IMR-90 (cell line): Measurements from ENCODE around the gene ROCK2. TPM values are rescaled to one million over a fixed set of nuclear protein-coding genes. Genes with fewer than 3 reads are reported as not detected.

Experiments used
- ATAC-seq: fragments of 200-7000 bp; cut with Tn5 transposase; 2 replicates; pipeline ENCODE4 v1.9.1; 2020; ENCODE audit warnings: low read depth, mild to moderate bottlenecking, moderate library complexity
- BruUV-seq: library from RNA; stranded (reverse); fragments of 400-500 nt; replicated peaks from 2 replicates; lab custom pipeline; 2021; lab: Mats Ljungman, UMichigan
- CTCF ChIA-PET: fragments of 300-600 bp; formaldehyde crosslinking; extraction: SDS; loops from one replicate; lab custom pipeline; 2021; ENCODE audit warnings: antibody characterized with exemption; lab: Yijun Ruan, JAX
- POLR2A ChIA-PET: fragments of 300-600 bp; sonication (Branson Sonifier 250); formaldehyde crosslinking; loops from one replicate; lab custom pipeline; 2022; ENCODE audit warnings: antibody characterized with exemption; ENCODE audit not compliant: unreplicated experiment; lab: Charles Lee
- DNase-seq: peaks from one replicate; pipeline ENCODE4 v3.0.0; 2013
- H2AFZ ChIP-seq: replicated peaks from 2 replicates; pipeline ENCODE3; 2013; ENCODE audit warnings: low read length, mild to moderate bottlenecking; ENCODE audit not compliant: poor library complexity
- H2AK5ac ChIP-seq: 2 replicates; pipeline ENCODE4 v1.6.1; 2013; ENCODE audit warnings: low read depth, low read length, inconsistent platforms
- H2AK9ac ChIP-seq: replicated peaks from 2 replicates; pipeline ENCODE3; 2013; ENCODE audit warnings: mild to moderate bottlenecking, low read depth, low read length, moderate library complexity; ENCODE audit not compliant: poor library complexity
- H2BK120ac ChIP-seq: 2 replicates; pipeline ENCODE4 v1.6.1; 2013; ENCODE audit warnings: low read depth, low read length, inconsistent platforms
- H2BK15ac ChIP-seq: 3 replicates; pipeline ENCODE4 v1.6.1; 2013; ENCODE audit warnings: low read depth, low read length, inconsistent platforms
- H2BK20ac ChIP-seq: 2 replicates; pipeline ENCODE4 v1.6.1; 2013; ENCODE audit warnings: low read depth, mild to moderate bottlenecking, inconsistent platforms, low read length, moderate library complexity
- H2BK5ac ChIP-seq: 2 replicates; pipeline ENCODE4 v1.6.1; 2013; ENCODE audit warnings: mild to moderate bottlenecking, low read depth, low read length, inconsistent platforms; ENCODE audit not compliant: poor library complexity, severe bottlenecking
- H3K14ac ChIP-seq: replicated peaks from 2 replicates; pipeline ENCODE4 v1.6.1; 2013; ENCODE audit warnings: low read depth, low read length, inconsistent platforms
- H3K18ac ChIP-seq: 2 replicates; pipeline ENCODE4 v1.6.1; 2013; ENCODE audit warnings: low read depth, low read length, control low read depth
- H3K23ac ChIP-seq: 2 replicates; pipeline ENCODE4 v1.6.1; 2013; ENCODE audit warnings: low read depth, low read length, inconsistent platforms
- H3K27ac ChIP-seq: 2 replicates; pipeline ENCODE4 v1.5.1; 2013; ENCODE audit warnings: mild to moderate bottlenecking, control low read depth, low read length; ENCODE audit not compliant: insufficient read depth
- H3K27me3 ChIP-seq: 2 replicates; pipeline ENCODE4 v1.6.1; 2013; ENCODE audit warnings: low read length; ENCODE audit not compliant: control insufficient read depth, insufficient read depth
- H3K36me3 ChIP-seq: 2 replicates; pipeline ENCODE4 v1.6.1; 2013; ENCODE audit warnings: low read length, mixed read lengths; ENCODE audit not compliant: control insufficient read depth, insufficient read depth
- H3K4ac ChIP-seq: 2 replicates; pipeline ENCODE4 v1.6.1; 2013; ENCODE audit warnings: low read depth, low read length, inconsistent platforms
- H3K4me1 ChIP-seq: 2 replicates; pipeline ENCODE4 v1.6.1; 2013; ENCODE audit warnings: low read length, mixed read lengths; ENCODE audit not compliant: control insufficient read depth, insufficient read depth
- H3K4me2 ChIP-seq: 2 replicates; pipeline ENCODE4 v1.6.1; 2013; ENCODE audit warnings: low read depth, mild to moderate bottlenecking, control low read depth, low read length, moderate library complexity
- H3K4me3 ChIP-seq: 2 replicates; pipeline ENCODE4 v1.5.1; 2013; ENCODE audit warnings: low read depth, mild to moderate bottlenecking, control low read depth, low read length, moderate library complexity; ENCODE audit not compliant: insufficient read depth
- H3K56ac ChIP-seq: 2 replicates; pipeline ENCODE4 v1.6.1; 2013; ENCODE audit warnings: low read length, inconsistent platforms; ENCODE audit not compliant: insufficient read depth; ENCODE audit errors: extremely low read depth
- H3K79me1 ChIP-seq, 2 experiments: 2 replicates each; pipeline ENCODE4 v1.6.1; 2013; ENCODE audit warnings: low read length in 2 of 2, inconsistent platforms in 1 of 2, low read depth in 1 of 2
- H3K9ac ChIP-seq: 2 replicates; pipeline ENCODE4 v1.6.1; 2013; ENCODE audit warnings: low read depth, low read length, control low read depth
- H3K9me1 ChIP-seq: 2 replicates; pipeline ENCODE4 v1.6.1; 2013; ENCODE audit warnings: low read length, inconsistent platforms; ENCODE audit not compliant: insufficient read depth
- H3K9me3 ChIP-seq: 2 replicates; pipeline ENCODE4 v1.6.1; 2013; ENCODE audit warnings: low read length; ENCODE audit not compliant: control insufficient read depth, insufficient read depth
- H4K20me1 ChIP-seq: 2 replicates; pipeline ENCODE4 v1.6.1; 2013; ENCODE audit warnings: low read length, inconsistent platforms; ENCODE audit not compliant: insufficient read depth
- H4K5ac ChIP-seq: 2 replicates; pipeline ENCODE4 v1.6.1; 2013; ENCODE audit warnings: mild to moderate bottlenecking, low read depth, low read length, control low read depth
- H4K8ac ChIP-seq, 2 experiments: 2 replicates each; pipeline ENCODE4 v1.6.1; 2013; ENCODE audit warnings: low read depth in 2 of 2, low read length in 2 of 2, control low read depth in 1 of 2, inconsistent platforms in 1 of 2
- H4K91ac ChIP-seq: 2 replicates; pipeline ENCODE4 v1.6.1; 2013; ENCODE audit warnings: low read depth, low read length, inconsistent platforms; ENCODE audit not compliant: insufficient read depth
- MAFK ChIP-seq: IDR thresholded peaks from 2 replicates; pipeline ENCODE4 v1.6.1; 2012; ENCODE audit warnings: low read depth, low read length, improper control_type of control experiment
- MXI1 ChIP-seq: IDR thresholded peaks from 2 replicates; pipeline ENCODE4 v1.6.1; 2012; ENCODE audit warnings: low read depth, mild to moderate bottlenecking, low read length, moderate library complexity, borderline replicate concordance
- NFE2L2 ChIP-seq: fragments of 150-350 bp; IDR thresholded peaks from 2 replicates; pipeline ENCODE4 v1.6.1; 2016; ENCODE audit warnings: low read depth, mild to moderate bottlenecking, low read length
- RAD21 ChIP-seq: IDR thresholded peaks from 2 replicates; pipeline ENCODE4 v1.6.1; 2012; ENCODE audit warnings: low read length, improper control_type of control experiment
- RFX5 ChIP-seq: IDR thresholded peaks from 2 replicates; pipeline ENCODE4 v1.8.0; 2012; ENCODE audit warnings: low read depth, mild to moderate bottlenecking, low read length, moderate library complexity
- USF2 ChIP-seq: fragments of 150-350 bp; IDR thresholded peaks from 2 replicates; pipeline ENCODE4 v1.6.1; 2017; ENCODE audit warnings: mild to moderate bottlenecking, antibody characterized with exemption, low read length, low read depth
- WGBS, 2 experiments: methylation state at CpG; one replicate each; pipeline versions ENCODE4 v1.1.5 to v1.1.7; 2013; ENCODE audit warnings: missing lambda C conversion rate in 2 of 2; ENCODE audit not compliant: insufficient read length in 1 of 2; ENCODE audit errors: extremely low coverage in 2 of 2; 5-methylcytosine and 5-hydroxymethylcytosine counted together
- dilution Hi-C: fragments of 300-500 bp; cut with HindIII; formaldehyde crosslinking; loops from one replicate; pipeline ENCODE4 v1.14.3; 2018; ENCODE audit warnings: low sequenced_read_pairs; ENCODE audit not compliant: unreplicated experiment
- in situ Hi-C: fragments of 300-500 bp; cut with MboI; formaldehyde crosslinking; loops from 3 replicates; pipeline ENCODE4 v1.14.3; 2019; ENCODE audit warnings: low sequenced_read_pairs, inconsistent platforms, mixed read lengths
- intact Hi-C: fragments of 100-400 bp; cut with micrococcal nuclease; formaldehyde crosslinking; loops from 2 replicates; pipeline ENCODE4 v1.10.0; 2022
- polyA plus RNA-seq, 3 experiments: library from polyadenylated mRNA; depleted of rRNA; stranded (reverse); fragments of >200 nt; gene quantifications; 2 replicates each; pipeline ENCODE4 v1.2.3, GENCODE V29; 2012; ENCODE audit warnings: low replicate concordance in 1 of 3
- total RNA-seq: library from RNA; depleted of rRNA; stranded (reverse); fragments of >200 nt; gene quantifications from 2 replicates; pipeline ENCODE4 v1.2.3, GENCODE V29; 2012

ROCK2 gene
- total and polyA plus RNA-seq, 2 of the 4 experiments (the other 2 are of a cell fraction) = 9.0 to 28.3 TPM

DNA sequence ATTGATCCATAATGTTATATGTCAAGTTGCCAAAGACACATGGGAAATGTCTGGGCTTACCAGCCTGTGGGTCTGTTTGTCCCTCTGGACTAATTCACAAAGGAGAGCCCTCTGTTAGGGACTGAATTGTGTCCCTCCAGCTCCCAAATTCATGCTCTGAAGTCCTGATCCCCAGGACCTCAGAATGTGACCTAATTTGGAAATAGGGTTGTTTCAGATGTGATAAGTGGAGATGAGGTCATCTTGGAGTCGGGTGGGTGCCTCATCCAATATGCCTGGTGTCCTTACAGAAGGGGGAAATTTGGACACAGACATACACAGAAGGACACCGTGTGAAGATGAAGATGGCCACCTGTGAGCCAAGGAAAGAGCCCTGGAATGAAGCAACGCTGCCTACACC, 41.4 kb upstream of the ROCK2 start:
- Histone ChIP-seq H3K4me1 (peaks cover 22% of the 10 kb centered on the region), H3K56ac (no peak overlapping the region), H4K20me1 (no peaks in the 10 kb centered on the region), H4K5ac (peak overlapping the region; percentile 56; the same call in 1 of the 2 replicates), H3K27me3 (no peaks in the 10 kb centered on the region), H4K91ac (peak overlapping the region; percentile 62), H3K79me1 (no peaks in the 10 kb centered on the region), H3K4ac (peak overlapping the region; percentile 65), H2AK9ac (peak overlapping the region; percentile 11), H3K9me1 (peaks cover 22% of the 10 kb centered on the region), H3K9ac (no peak overlapping the region), H3K9me3 (no peaks in the 10 kb centered on the region), H3K14ac (peak overlapping the region; percentile 57; the same call in 1 of the 2 replicates), H2BK120ac (peak overlapping the region; percentile 24; the same call in 1 of the 2 replicates), H2BK20ac (peak overlapping the region; percentile 51; the same call in 1 of the 2 replicates), H3K23ac (0 out of 2 replicates have a peak overlapping the region, but pooled peaks have one; percentile 3), H4K8ac (peak overlapping the region; percentile 38 to 47; a peak in 2 of 4 replicates), H3K36me3 (no peaks in the 10 kb centered on the region), H2BK5ac (no peak overlapping the region), H3K18ac (peak overlapping the region; percentile 11; the same call in 1 of the 2 replicates), H3K4me2 (no peak overlapping the region), H2AK5ac (peak overlapping the region; percentile 10; the same call in 1 of the 2 replicates), H3K27ac (no peak overlapping the region), H2BK15ac (peak overlapping the region; percentile 33; the same call in 1 of the 3 replicates), H2AFZ (peak overlapping the region; percentile 45), H3K4me3 (no peak overlapping the region)
- WGBS, 2 experiments = no CpG with 5 or more reads among the region's 3 CpGs
- dilution Hi-C loops = no loop called here
- DNase-seq = no peak
- POLR2A ChIA-PET = no interaction called here
- no TSS peak for BruUV-seq
- no peak for ATAC-seq
- TF ChIP-seq NFE2L2 (no peak), RFX5 (no peak), USF2 (no peak), RAD21 (no peak), MAFK (no peak), MXI1 (no peak)
- CTCF ChIA-PET = interaction anchor here (1.4 kb wide), 1 partner anchor 75 kb away, joined by 4 read pairs; no protein-coding TSS in a partner anchor
- intact Hi-C loops = no loop called here
- in situ Hi-C loops = no loop called here
